ENCODE data around the gene POLR3GL. TPM values are rescaled to one million over a fixed set of nuclear protein-coding genes. Genes with fewer than 3 reads are reported as not detected.

Gene POLR3GL
- total RNA-seq, 1 donor from 2014 or later, result 12.2 TPM

DNA sequence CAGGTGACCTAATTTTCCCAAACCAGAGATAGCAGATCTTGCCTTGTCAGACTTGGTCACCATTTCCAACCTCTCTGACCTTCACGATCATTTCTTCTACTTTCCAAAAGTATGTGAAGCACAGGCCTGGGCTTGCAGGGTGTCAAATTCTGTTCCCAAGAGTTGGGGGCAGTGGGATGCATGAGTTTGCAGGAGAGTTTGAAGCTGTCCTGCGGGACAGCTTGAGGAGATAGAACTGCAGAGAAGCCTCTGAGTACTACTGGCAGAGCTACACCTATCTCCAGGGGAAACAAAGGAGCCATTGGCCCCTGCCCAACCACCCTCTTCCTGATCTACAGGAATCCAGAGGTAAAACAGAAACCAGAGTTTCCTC lies 20.6 kb downstream of the POLR3GL start:
- H3K36me3 ChIP-seq (ENCODE audit: control insufficient read depth, insufficient read depth, low read length), result no peaks in the 10 kb centered on the region
- H3K27me3 ChIP-seq (ENCODE audit: control insufficient read depth, insufficient read depth, low read length), result no peaks in the 10 kb centered on the region
- no peak for DNase-seq (ENCODE audit: low read depth)
- TF ChIP-seq CTCF (IDR thresholded peaks at IDR 0.05; ENCODE audit: insufficient read depth, low read length, poor library complexity, severe bottlenecking), result no peak
- no peak overlapping the region for H3K4me3 ChIP-seq (ENCODE audit: low read depth, low read length)

DNA sequence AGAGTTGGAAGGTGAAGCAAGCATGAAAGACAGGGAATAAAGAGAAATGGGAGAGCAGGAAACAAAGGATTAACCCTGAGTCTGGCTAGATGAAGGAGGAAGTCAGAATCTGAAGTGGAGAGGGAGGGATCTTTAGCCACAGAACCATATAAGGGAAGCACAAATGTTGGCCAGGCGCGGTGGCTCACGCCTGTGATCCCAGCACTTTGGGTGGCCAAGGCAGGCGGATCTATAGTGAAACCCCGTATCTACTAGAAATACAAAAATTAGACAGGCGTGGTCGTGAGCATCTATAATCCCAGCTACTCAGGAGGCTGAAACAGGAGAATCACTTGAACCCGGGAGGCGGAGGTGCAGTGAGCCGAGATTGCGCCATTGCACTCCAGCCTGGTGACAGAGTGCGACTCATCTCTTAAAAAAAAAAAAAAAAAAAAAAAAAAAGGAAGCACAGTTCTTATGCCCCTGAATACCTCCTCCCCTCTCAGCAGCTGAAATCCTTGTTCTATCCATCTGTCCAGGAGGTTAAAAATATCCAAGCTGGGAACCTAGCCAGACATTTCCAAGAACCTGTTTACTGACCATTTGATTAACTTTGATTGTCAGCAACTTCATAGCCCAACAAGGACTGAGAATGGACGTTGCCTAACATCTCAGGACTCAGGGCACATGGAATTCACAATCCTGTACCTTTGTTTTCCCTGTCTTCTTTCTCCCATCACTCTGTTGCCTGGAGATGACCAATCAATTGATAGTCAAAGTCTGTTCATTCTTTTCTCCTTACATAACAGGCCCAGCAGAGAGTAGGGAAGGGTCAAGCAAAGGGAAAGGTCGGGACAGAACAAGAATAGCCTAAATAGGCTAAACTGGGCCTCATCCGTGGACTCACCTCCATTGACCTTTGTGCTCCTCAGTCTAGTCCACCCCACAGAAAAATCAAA lies 21.3 kb downstream of the POLR3GL start:
- TF ChIP-seq CTCF (IDR thresholded peaks at IDR 0.05; ENCODE audit: insufficient read depth, low read length, poor library complexity, severe bottlenecking), result no peak
- no peak for DNase-seq (ENCODE audit: low read depth)
- H3K27me3 ChIP-seq (ENCODE audit: control insufficient read depth, insufficient read depth, low read length), result no peaks in the 10 kb centered on the region
- no peak overlapping the region for H3K4me3 ChIP-seq (ENCODE audit: low read depth, low read length)
- H3K36me3 ChIP-seq (ENCODE audit: control insufficient read depth, insufficient read depth, low read length), result no peaks in the 10 kb centered on the region

DNA sequence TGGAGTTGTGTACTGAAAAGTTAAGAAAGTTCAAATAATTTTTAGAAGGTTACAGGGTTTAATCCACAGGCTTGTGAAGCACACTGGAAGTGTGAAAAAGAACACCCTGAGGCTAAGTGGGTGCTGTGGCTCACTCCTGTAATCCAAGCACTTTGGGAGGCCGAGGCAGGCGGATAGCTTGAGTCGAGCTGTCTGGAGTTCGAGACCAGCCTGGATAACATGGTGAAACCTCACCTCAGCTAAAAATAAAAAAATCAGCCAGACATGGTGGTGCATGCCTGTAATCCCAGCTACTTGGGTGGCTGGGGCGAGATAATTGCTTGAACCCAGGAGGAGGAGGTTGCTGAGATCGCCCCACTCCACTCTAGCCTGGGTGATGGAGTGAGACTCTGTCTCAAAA lies 22.1 kb downstream of the POLR3GL start:
- Histone ChIP-seq H3K27me3 (ENCODE audit: control insufficient read depth, insufficient read depth, low read length) (no peaks in the 10 kb centered on the region), H3K4me3 (ENCODE audit: low read depth, low read length) (no peak overlapping the region), H3K36me3 (ENCODE audit: control insufficient read depth, insufficient read depth, low read length) (no peaks in the 10 kb centered on the region)
- DNase-seq (ENCODE audit: low read depth), result no peak
- no peak for TF ChIP-seq CTCF (IDR thresholded peaks at IDR 0.05; ENCODE audit: insufficient read depth, low read length, poor library complexity, severe bottlenecking)

GRCh38 chr1:145987926-145988325 lies 23.4 kb downstream of the POLR3GL start:
- no peak for TF ChIP-seq CTCF (IDR thresholded peaks at IDR 0.05; ENCODE audit: insufficient read depth, low read length, poor library complexity, severe bottlenecking)
- Histone ChIP-seq H3K36me3 (ENCODE audit: control insufficient read depth, insufficient read depth, low read length) (peaks cover 1% of the 10 kb centered on the region), H3K27me3 (ENCODE audit: control insufficient read depth, insufficient read depth, low read length) (no peaks in the 10 kb centered on the region), H3K4me3 (ENCODE audit: low read depth, low read length) (no peak overlapping the region)
- DNase-seq (ENCODE audit: low read depth), result no peak

GRCh38 chr1:145988773-145989172 lies 24.3 kb downstream of the POLR3GL start:
- no peak for TF ChIP-seq CTCF (IDR thresholded peaks at IDR 0.05; ENCODE audit: insufficient read depth, low read length, poor library complexity, severe bottlenecking)
- DNase-seq (ENCODE audit: low read depth), result no peak
- H3K36me3 ChIP-seq (ENCODE audit: control insufficient read depth, insufficient read depth, low read length), result peaks cover 3% of the 10 kb centered on the region

More at GRCh38 chr1:145988773-145989172, 24.3 kb downstream of the POLR3GL start:
- no peak overlapping the region for H3K4me3 ChIP-seq (ENCODE audit: low read depth, low read length)
- H3K27me3 ChIP-seq (ENCODE audit: control insufficient read depth, insufficient read depth, low read length), result no peaks in the 10 kb centered on the region
